NCI-H2227 treated with DMSO at 0.1 percent for 48 hours (cell line): ENCODE results near the gene TMEM74B.
A peak's percentile ranks its signal among the peaks of the same experiment; 100 is the strongest.
"Not testable (repeated sequence)": the region's sequence is repeated elsewhere in the genome, so short reads cannot be mapped to it uniquely, and the experiment has no call there.

ENCODE experiments used
- DNase-seq: peaks from one replicate; lab custom pipeline; 2025; lab: John Stamatoyannopoulos, UW

TMEM74B gene

GRCh38 chr20:1178623-1179022, 6.2 kb downstream of the TMEM74B start:
- DNase-seq = no peak

GRCh38 chr20:1178103-1178502, 6.7 kb downstream of the TMEM74B start:
- DNase-seq = no peak

- no peak for DNase-seq
Measured at GRCh38 chr20:1177680-1178079, 7.1 kb downstream of the TMEM74B start.

- no peak for DNase-seq
Measured at GRCh38 chr20:1174787-1175186, 10.0 kb downstream of the TMEM74B start.

- DNase-seq = no peak
Measured at GRCh38 chr20:1173698-1174097, 11.1 kb downstream of the TMEM74B start.

GRCh38 chr20:1171461-1172093, 13.2 kb downstream of the TMEM74B start:
- no peak for DNase-seq

GRCh38 chr20:1169224-1169623, 15.6 kb downstream of the TMEM74B start:
- DNase-seq = no peak

- no peak for DNase-seq
Measured at GRCh38 chr20:1166948-1167720, 17.6 kb downstream of the TMEM74B start.

- DNase-seq = no peak
Measured at GRCh38 chr20:1165941-1166340, 18.8 kb downstream of the TMEM74B start.

- no peak for DNase-seq
Measured at GRCh38 chr20:1165521-1165920, 19.3 kb downstream of the TMEM74B start.

GRCh38 chr20:1164871-1165270, 19.9 kb downstream of the TMEM74B start:
- DNase-seq = no peak

GRCh38 chr20:1163653-1164052, 21.1 kb downstream of the TMEM74B start:
- no peak for DNase-seq

- no peak for DNase-seq
Measured at GRCh38 chr20:1163105-1163504, 21.7 kb downstream of the TMEM74B start.

GRCh38 chr20:1160991-1161390, 23.8 kb downstream of the TMEM74B start:
- DNase-seq = no peak

- no peak for DNase-seq
Measured at GRCh38 chr20:1160496-1160895, 24.3 kb downstream of the TMEM74B start.

- no peak for DNase-seq
Measured at GRCh38 chr20:1155342-1155741, 29.4 kb downstream of the TMEM74B start.

GRCh38 chr20:1154691-1155090, 30.1 kb downstream of the TMEM74B start:
- no peak for DNase-seq

GRCh38 chr20:1154226-1154625, 30.6 kb downstream of the TMEM74B start:
- no peak for DNase-seq

GRCh38 chr20:1150968-1151367, 33.8 kb downstream of the TMEM74B start:
- no peak for DNase-seq

- DNase-seq = no peak
Measured at GRCh38 chr20:1150218-1150617, 34.6 kb downstream of the TMEM74B start.

GRCh38 chr20:1149812-1150211, 35.0 kb downstream of the TMEM74B start:
- not testable (repeated sequence) for DNase-seq

GRCh38 chr20:1146957-1147356, 37.8 kb downstream of the TMEM74B start:
- DNase-seq = no peak

GRCh38 chr20:1144401-1145172, 40.2 kb downstream of the TMEM74B start:
- DNase-seq = peak; percentile 48
